ENCODE data around the gene SLC7A6OS.
"Not testable (repeated sequence)": the region's sequence is repeated elsewhere in the genome, so short reads cannot be mapped to it uniquely, and the experiment has no call there.

Gene SLC7A6OS

GRCh38 chr16:68299571-68300453 lies 10.9 kb downstream of the SLC7A6OS start:
- DNase-seq = no peak

- DNase-seq = peak in 7 of 56 donors; percentile 2 to 15 (median 6)
Observed at GRCh38 chr16:68298907-68299561, 11.7 kb downstream of the SLC7A6OS start.

GRCh38 chr16:68298312-68298711 lies 12.4 kb downstream of the SLC7A6OS start:
- no peak for DNase-seq

GRCh38 chr16:68297908-68298307 lies 12.8 kb downstream of the SLC7A6OS start:
- DNase-seq = no peak

GRCh38 chr16:68296693-68297092 lies 14.1 kb downstream of the SLC7A6OS start:
- peak in 1 of 56 donors; percentile 6 for DNase-seq

- DNase-seq = no peak
Observed at GRCh38 chr16:68296291-68296690, 14.5 kb downstream of the SLC7A6OS start.

GRCh38 chr16:68292425-68292824 lies 18.3 kb downstream of the SLC7A6OS start:
- no peak for DNase-seq

GRCh38 chr16:68291227-68291626 lies 19.5 kb downstream of the SLC7A6OS start:
- no peak for DNase-seq

- no peak for DNase-seq
Observed at GRCh38 chr16:68290450-68290849, 20.3 kb downstream of the SLC7A6OS start.

- peak in 1 of 56 donors; percentile 16 for DNase-seq
Observed at GRCh38 chr16:68289621-68290329, 21.0 kb downstream of the SLC7A6OS start.

- no peak for DNase-seq
Observed at GRCh38 chr16:68289202-68289601, 21.5 kb downstream of the SLC7A6OS start.

GRCh38 chr16:68288796-68289195 lies 21.9 kb downstream of the SLC7A6OS start:
- not testable (repeated sequence) for DNase-seq

GRCh38 chr16:68288252-68288650 lies 22.5 kb downstream of the SLC7A6OS start:
- no peak for DNase-seq

GRCh38 chr16:68287276-68288251 lies 23.2 kb downstream of the SLC7A6OS start:
- DNase-seq = no peak

- DNase-seq = no peak
Observed at GRCh38 chr16:68286153-68287074, 24.3 kb downstream of the SLC7A6OS start.

GRCh38 chr16:68285683-68286082 lies 25.1 kb downstream of the SLC7A6OS start:
- no peak for DNase-seq

GRCh38 chr16:68284847-68285246 lies 25.9 kb downstream of the SLC7A6OS start:
- no peak for DNase-seq

GRCh38 chr16:68283801-68284598 lies 26.7 kb downstream of the SLC7A6OS start:
- no peak for DNase-seq

GRCh38 chr16:68283346-68283745 lies 27.4 kb downstream of the SLC7A6OS start:
- no peak for DNase-seq
